Measurements from ENCODE around the gene EMX1. TPM values are rescaled to one million over a fixed set of nuclear protein-coding genes. Genes with fewer than 3 reads are reported as not detected.

EMX1 gene
- total RNA-seq, 1 experiment from 2014 or later, result 0.72 TPM

DNA sequence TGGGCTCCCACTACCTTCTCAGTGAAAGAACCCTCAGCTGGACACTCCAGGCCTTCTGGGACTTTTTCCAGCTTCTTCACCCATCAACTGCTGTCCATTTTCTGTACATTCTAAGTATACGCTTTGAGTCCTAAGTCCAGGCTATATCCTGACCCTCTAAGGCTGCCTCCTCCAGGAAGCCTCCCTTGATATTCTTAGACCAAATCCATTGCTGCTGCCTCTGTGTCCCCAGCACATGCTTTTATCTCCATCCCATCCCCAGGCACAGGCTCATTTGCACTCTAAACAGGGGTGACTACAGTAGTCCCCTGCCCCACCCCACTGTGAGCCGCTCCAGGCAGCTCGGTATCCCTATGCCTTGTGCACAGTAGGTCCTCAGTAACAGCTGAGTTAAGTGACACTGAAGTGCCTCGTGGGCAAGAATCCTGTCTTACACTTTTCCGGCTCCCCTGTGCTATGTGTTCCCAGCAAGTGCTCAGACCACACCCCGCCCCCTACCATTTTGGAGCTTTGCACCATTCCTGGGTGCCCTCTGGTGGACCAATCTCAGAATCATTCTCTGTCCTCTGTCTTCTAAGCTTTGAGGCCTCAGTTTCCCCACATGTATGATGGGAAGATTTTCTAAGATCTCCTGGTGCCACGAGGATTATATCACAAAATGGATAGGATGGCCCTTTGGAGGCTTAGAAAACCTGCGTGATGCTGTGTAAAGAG lies 34.9 kb downstream of the EMX1 start:
- Mint-ChIP-seq H3K4me3 (peak overlapping the region in 1 of 2 experiments; percentile 45; a peak in 2 of 5 replicates), H3K9me3 (no peaks in the 10 kb centered on the region), H3K27me3 (ENCODE audit: low read depth) (peaks cover 9% of the 10 kb centered on the region), H3K4me1 (peaks cover 48% of the 10 kb centered on the region in 2 experiments), H3K36me3 (ENCODE audit: insufficient read depth in 1 of 3, low read depth in 3 of 3) (peaks cover 9 to 15% (median 14%) of the 10 kb centered on the region in 3 experiments; a peak in 6 of 7 replicates), H3K27ac (peak overlapping the region; percentile 85 to 98 (median 95))
- no peak overlapping the region for H3K9ac ChIP-seq (ENCODE audit: extremely low read depth, insufficient read length, low read length)
- H2BK5ac ChIP-seq (ENCODE audit: insufficient read length, low read length), result no peak overlapping the region
- H3K23me2 ChIP-seq (ENCODE audit: insufficient read length, low read depth, low read length, poor library complexity, severe bottlenecking), result no peaks in the 10 kb centered on the region
- H2AK5ac ChIP-seq (ENCODE audit: insufficient read length, low read length), result no peak overlapping the region
- no peaks in the 10 kb centered on the region for H3K79me1 ChIP-seq (ENCODE audit: insufficient read depth, low read depth, low read length, poor library complexity, severe bottlenecking)
- H3K27ac ChIP-seq (ENCODE audit: insufficient read length, low read depth, low read length), result peak overlapping the region; percentile 89
- H3K4me1 ChIP-seq (ENCODE audit: insufficient read depth, low read length), result peaks cover 7% of the 10 kb centered on the region; the same call in 1 of the 2 replicates
- no peak overlapping the region for H4K5ac ChIP-seq (ENCODE audit: insufficient read length, low read depth, low read length)
- no CpG with 5 or more reads among the region's 8 CpGs for WGBS (ENCODE audit: extremely low coverage, insufficient read length, low lambda C conversion rate)
- no peak overlapping the region for H3K23ac ChIP-seq (ENCODE audit: insufficient read length, low read depth, low read length)
- H3K18ac ChIP-seq (ENCODE audit: insufficient read length, low read depth, low read length), result peak overlapping the region; percentile 5
- no peak overlapping the region for H3T11ph ChIP-seq (ENCODE audit: low read length)
- no peak overlapping the region for H2BK120ac ChIP-seq (ENCODE audit: low read depth, low read length, poor library complexity, severe bottlenecking)
- no peak overlapping the region for H2BK15ac ChIP-seq (ENCODE audit: low read depth, low read length)
- DNase-seq, result peak; percentile 52
- no peaks in the 10 kb centered on the region for H4K20me1 ChIP-seq (ENCODE audit: control insufficient read depth, insufficient read depth, insufficient read length)
- no peak overlapping the region for H3K14ac ChIP-seq (ENCODE audit: insufficient read depth, low read length)
- H3K9me3 ChIP-seq (ENCODE audit: control insufficient read depth, low read depth, low read length), result no peaks in the 10 kb centered on the region
- H3K56ac ChIP-seq (ENCODE audit: insufficient read length, low read depth, low read length), result no peak overlapping the region
- no peak overlapping the region for H3K4ac ChIP-seq (ENCODE audit: low read depth, low read length)
- H4K91ac ChIP-seq (ENCODE audit: insufficient read length, low read depth, low read length), result peak overlapping the region; percentile 39
- H3K27me3 ChIP-seq (ENCODE audit: insufficient read depth, low read length), result no peaks in the 10 kb centered on the region
- H2BK12ac ChIP-seq (ENCODE audit: insufficient read length, low read depth, low read length), result no peak overlapping the region
- H2AFZ ChIP-seq (ENCODE audit: low read length), result no peak overlapping the region
- no peaks in the 10 kb centered on the region for H3K79me2 ChIP-seq (ENCODE audit: insufficient read depth, low read length)
- TF ChIP-seq, protein P1, sequence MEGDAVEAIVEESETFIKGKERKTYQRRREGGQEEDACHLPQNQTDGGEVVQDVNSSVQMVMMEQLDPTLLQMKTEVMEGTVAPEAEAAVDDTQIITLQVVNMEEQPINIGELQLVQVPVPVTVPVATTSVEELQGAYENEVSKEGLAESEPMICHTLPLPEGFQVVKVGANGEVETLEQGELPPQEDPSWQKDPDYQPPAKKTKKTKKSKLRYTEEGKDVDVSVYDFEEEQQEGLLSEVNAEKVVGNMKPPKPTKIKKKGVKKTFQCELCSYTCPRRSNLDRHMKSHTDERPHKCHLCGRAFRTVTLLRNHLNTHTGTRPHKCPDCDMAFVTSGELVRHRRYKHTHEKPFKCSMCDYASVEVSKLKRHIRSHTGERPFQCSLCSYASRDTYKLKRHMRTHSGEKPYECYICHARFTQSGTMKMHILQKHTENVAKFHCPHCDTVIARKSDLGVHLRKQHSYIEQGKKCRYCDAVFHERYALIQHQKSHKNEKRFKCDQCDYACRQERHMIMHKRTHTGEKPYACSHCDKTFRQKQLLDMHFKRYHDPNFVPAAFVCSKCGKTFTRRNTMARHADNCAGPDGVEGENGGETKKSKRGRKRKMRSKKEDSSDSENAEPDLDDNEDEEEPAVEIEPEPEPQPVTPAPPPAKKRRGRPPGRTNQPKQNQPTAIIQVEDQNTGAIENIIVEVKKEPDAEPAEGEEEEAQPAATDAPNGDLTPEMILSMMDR (conservative IDR thresholded peaks at IDR 0.05), result peak; percentile 50; the same call in 2 of the 3 replicates
- H2BK20ac ChIP-seq (ENCODE audit: low read depth, low read length, poor library complexity, severe bottlenecking), result no peak overlapping the region
- no peak overlapping the region for H4K8ac ChIP-seq (replicated peaks; ENCODE audit: insufficient read length, low read depth, low read length)
- no peak overlapping the region for H3K4me2 ChIP-seq (ENCODE audit: insufficient read depth, insufficient read length, low read length)
